HG03460 (cell line): ENCODE results near the gene ZNF524.
"Not testable (repeated sequence)": the region's sequence is repeated elsewhere in the genome, so short reads cannot be mapped to it uniquely, and the experiment has no call there.

Experiments used
- ATAC-seq: cut with Tn5 transposase; IDR thresholded peaks from one replicate; pipeline ENCODE4 v1.9.1; 2021; ENCODE audit not compliant: unreplicated experiment

ZNF524 gene, protein sequence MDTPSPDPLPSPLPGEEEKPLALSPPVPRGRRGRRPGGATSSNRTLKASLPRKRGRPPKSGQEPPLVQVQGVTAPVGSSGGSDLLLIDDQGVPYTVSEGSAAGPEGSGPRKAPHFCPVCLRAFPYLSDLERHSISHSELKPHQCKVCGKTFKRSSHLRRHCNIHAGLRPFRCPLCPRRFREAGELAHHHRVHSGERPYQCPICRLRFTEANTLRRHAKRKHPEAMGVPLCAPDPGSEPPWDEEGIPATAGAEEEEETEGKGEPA

DNA sequence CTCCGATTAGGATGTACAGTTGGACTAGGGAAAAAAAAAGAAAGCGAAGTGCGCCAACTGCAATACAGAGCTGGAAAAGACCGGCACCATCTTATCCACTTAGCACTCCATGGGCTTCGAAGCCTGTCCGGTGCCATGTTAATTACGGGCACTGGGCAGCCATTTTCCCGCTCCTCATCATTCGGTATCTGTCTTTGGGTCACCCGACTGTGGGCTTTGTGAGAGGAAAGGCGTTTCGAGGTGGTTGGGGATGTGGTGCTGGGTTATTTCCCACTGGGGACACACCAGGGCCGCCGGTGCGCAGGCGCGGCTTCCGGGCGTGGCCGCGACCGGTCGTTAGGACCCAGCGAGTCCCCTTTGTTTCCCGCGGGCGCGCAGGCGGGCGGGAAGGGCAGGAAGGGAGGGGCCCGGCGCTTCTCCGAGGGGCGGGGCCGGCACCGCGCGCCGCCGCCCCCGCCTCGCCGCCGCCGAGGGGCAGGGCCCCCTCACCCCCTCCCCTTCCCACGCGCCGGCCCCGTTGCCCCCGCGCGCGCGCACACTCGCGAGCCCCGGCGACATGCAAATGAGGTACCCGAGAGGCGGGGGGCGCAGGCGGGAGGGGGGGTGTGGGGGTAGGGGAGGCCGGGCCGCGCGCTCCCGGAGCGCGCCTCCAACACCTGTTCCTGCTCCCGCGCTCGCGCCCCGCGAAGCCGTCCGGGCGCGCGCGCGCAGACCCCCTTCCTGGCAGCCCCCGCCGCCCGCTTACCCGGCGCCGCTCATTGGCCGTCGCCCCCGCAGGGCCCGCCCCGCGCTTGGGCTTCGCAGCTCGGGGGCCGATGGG lies at the start of gene ZNF524:
Gene ZNF524, plus strand, starts transcription at position 447 of the 820 bp plus-strand sequence. CDS start 1,825 bp downstream, outside the sequence.
- ATAC-seq: peak; percentile 42

DNA sequence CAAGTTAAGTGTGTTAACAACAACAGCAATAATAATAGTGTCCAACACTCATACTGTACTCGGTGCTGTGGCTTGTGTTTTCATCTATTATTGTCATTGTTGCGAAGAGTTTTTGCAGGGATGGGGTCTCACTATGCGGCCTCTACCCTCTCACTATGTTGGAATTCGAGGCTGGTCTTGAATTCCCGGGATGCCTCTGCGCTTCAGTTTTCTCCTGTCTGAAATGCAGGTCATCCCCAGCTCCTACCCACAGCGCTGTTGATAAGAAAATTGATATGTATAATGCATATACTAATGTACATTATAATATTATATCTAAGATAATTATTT lies 49.8 kb upstream of the ZNF524 start:
- ATAC-seq: no peak

DNA sequence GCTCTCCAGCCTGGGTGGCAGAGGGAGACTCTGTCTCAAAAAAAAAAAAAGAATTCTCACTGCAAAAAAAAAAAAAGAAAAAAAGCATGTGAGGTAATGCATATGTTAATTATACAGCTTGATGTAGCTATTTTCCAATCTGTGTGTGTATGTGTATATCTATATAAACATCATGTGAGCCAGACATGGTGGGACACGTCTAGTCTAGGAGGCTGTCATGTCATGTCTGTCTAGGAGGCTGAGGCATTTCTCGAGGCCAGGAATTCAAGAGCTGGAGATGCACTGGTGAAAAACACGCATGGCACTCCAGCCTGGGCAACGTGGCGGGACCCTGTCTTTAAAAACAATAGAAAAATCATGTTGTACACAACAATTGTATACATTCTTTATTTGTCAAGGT lies 47.9 kb upstream of the ZNF524 start:
- no peak for ATAC-seq

DNA sequence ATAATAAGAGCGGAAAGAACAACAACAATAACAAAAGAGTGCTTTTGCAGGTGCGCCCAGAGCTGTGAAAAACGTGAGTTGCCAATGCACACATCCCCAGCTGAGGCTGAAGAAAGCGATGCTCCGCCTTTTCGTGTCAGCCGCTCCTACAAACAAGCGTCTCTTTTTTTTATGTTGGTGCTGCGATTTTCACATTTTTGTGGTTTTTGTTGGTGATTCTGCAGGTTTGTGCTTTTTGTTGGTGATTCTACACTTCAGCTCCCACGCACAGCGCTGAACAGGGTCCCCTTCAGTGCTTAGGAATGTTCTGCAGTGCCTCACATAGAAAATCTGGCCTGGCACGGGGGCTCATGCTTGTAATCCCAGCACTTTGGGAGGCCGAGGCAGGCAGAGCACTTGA lies 47.5 kb upstream of the ZNF524 start:
- ATAC-seq: no peak

DNA sequence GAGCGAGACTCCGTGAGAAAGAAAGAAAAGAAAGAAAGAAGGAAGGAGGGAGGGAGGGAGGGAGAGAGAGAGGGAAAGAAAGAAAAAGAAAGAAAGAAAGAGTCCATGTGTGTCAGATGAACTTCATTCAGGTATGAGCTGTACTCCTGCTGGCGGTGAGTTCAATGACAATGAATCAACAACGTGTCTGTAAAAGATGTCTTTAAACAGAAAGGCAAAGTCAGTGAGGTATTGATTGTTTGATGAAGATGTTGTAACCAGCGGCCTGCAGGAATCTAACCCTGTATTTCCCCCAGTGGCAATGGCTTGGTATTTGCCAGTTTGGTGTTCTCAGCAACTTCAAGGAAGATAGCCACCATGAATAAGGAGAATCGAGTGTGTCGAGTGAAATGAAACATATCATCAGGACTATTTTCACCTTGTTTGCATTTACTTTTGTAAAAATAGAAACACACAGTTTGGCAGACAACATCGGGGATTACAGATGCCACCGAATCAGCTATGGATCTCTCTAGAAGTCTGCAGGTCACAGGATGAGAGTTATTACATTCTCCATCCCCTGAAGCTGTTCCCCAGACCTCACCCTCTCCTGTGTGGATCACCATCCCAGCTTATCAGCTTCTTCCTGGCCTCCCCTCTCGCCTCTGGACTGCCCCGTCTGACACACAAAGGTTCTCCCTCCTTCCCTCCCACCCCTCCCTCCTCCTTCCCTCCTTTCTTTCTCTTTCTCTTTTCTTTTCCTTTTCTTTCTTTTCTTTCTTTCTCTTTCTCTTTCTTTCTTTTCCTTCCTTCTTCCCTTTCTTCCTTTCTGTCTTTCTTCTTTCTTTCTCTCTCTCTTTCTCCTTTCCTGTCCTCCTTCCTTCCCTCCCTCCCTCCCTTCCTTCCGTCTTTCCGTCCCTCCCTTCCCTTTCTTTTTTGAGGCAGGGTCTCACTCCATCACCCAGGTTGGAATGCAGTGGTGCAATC lies 46.6 kb upstream of the ZNF524 start:
- no peak for ATAC-seq

DNA sequence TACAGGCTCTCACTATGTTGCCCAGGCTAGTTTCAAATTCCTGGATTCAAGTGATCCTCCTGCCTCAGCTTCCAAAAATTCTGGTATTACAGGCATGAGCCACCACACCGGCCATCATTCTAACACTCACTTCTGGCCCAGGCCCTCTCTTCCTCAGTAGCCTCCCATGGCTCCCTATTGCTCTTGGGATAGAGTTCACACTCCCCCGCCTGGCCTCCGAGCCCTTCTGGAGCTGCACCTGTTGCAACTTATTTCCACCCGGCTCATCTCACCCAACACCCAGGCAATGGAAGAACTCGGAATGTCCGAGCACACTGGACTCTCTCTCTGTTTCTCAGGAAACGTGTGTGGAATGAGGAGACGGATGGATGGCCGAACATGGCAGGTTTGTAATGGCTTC lies 45.8 kb upstream of the ZNF524 start:
- ATAC-seq: no peak

DNA sequence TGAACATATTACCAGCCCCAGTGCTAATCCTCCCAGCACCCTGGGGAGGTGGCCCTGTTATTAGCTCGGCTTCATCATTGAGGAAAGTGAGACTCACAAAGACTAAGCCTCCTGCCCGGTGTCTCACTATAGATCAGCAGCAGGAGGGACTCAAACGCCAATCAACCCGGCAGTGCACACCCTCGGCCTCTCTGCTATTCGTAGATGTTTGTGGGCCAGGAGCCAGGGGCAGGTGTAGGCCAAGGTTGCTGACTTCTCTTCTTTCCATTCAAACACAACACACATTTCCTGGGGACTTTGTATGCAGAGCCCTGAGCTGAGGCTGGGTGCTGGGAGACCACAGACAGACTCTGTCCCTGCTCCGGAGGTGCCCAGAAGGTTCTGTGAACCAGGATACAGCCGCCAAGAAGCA lies 45.3 kb upstream of the ZNF524 start:
- no peak for ATAC-seq

DNA sequence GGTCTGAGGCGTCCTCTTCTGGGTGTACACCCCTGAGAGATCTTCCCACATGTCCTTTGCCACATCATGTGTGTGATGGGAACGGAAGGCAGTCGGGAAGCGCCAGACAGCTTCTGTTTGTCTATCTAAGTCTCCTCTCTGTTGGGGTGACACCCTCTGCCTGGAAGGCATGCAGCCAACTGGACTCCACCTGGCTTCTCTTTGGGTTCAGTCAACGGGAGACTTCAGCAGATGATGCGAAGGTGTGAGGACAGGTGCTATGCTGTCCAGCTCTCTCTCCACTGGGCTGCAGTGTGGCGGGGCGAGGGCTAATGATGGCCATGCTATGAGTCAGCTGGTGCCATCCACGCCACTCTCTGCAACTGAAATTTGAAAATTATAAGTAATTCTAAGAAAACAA lies 40.4 kb upstream of the ZNF524 start:
- ATAC-seq: no peak

DNA sequence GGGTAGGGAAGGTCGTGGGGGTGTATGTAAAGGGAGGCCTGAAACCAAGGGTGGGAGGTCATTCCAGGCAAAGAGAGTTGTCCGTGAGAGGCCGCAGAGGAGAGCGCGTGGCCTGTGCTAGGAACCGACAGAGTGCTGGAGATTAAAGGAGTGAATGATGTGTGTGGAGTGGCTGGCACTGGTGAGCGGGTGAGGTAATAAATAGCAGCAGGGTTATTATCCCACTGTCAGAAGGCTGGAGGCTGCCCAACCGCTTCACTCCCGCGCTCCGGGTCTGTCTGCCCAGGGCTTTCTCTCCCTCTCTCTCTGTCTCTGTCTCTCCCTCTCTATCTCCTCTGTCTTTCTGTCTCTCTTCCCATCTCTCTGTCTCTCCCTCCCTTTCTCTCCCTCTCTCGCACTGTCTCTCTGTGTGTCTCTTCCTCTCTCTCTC lies 36.8 kb upstream of the ZNF524 start:
- ATAC-seq: no peak

DNA sequence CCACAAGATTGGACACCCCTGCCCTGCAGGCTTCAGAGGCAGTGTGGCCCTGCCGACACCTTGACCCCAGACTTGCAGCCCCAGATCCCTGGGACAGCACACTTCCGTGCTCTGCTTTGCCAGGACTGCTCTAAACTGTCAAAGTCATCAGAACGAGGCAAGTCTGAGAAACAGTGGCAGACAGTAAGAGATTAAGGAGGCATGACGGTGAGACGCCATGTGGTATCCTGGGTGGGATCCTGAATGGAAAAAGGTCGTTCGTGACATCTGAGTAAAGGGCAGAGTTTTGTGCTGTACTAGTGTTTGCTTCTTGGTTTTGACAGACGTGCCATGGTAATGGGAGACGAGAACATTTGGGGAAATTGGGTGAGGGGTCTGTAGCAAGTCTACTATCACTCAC lies 33.3 kb upstream of the ZNF524 start:
- no peak for ATAC-seq

DNA sequence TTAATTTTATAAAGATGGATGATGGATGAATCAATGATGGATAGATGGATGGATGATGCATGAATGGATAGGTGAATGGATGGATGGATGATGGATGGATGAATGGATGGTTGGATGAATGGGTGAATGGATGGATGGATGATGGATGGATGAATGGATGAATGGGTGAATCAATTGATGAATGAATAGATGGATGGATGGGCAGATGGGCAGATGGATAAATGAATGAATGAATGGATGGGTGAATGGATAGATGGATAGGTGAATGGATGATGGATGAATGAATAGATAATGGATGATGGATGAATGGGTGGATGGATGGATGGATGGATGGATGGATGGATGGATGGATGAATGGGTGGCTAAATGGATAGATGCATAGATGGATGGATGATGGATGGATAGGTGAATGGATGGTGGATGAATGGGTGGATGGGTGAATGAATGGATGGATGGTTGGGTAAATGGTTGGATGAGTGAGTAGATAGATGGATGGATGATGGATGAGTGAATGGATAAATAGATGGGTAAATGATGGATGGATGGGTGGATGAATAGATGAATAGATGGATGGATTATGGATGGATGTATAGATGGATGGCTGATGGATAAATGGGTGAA lies 32.3 kb upstream of the ZNF524 start:
- no peak for ATAC-seq

DNA sequence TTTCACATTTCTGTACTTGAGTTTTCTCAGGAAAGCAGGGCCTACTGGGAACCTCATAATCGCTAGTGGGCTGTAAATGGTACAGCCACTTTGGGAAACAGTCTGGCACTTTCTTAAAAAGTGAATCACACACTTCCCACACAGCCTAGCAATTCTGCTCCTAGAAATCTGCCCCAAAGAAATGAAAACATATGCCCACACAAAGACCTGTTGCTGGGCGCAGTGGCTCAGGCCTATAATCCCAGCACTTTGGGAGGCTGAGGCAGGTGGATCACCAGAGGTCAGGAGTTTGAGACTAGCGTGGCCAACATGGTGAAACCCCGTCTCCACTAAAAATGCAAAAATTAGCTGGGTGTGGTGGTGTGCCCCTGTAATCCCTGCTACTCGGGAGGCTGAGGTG lies 30.6 kb upstream of the ZNF524 start:
- ATAC-seq: not testable (repeated sequence)

DNA sequence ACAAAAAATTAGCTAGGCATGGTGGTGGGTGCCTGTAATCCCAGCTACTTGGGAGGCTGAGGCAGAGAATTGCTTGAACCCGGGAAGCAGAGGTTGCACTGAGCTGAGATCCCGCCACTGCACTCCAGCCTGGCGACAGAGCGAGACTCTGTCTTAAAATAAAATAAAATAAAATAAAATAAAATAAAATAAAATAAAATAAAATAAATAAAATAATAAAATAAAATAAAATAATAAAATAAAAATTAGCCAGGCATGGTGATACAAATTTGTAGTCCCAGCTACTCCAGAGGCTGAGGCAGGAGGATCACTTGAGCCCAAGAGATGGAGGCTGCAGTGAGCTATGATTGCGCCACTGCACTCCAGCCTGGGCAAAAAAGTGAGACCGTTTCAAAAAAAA lies 26.2 kb upstream of the ZNF524 start:
- ATAC-seq: not testable (repeated sequence)

DNA sequence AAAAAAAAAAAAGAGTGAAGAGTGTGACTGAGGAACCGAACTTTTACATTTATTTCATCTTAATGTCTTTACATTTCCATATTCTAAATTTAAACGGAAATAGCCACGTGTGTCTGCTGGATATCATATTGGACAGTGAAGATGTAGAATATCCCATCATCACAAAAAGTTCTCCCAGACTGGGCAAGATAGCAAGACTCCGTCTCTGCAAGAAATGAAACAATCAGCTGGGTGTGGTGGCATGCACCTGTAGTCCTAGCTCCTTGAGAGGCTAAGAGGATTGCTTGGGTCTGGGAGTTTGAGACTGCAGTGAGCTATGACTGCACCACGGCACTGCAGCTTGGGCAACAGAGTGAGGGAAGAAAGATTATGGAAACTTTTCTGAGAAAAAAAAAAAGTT lies 23.3 kb upstream of the ZNF524 start:
- ATAC-seq: no peak

DNA sequence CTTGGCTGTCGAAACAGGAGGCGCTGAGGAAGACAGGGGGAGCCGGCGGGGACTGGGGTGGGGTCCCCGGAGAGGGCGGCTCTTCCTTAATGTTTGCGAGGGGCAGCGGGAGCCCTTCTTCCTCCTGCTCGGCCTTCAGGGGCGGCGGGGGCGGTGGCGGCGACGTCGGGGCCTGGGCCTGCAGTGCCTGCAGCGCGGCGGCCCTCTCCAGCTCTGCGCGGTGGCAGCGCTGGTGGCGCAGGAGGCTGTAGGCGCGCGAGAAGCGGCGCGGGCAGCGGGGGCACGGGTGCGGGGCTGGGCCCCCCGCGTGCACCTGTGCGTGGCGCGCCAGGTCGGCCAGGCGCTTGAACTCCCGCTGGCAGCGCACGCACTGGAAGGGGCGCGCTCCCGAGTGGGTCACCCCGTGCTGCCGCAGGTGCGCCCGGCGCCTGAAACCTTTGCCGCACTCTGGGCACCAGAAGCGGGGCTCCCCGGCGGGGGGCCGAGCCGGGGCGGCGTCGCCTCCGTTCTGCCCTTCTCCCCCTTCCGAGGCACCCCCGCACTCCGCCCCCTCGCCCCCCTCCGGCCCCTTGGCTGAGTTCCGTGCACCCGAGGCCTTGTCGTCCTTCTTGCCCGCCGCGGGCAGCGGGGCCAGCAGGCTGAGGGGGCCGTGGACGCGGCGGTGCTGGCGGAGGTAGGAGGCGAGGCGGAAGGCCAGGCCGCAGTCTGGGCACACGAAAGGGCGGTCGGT lies 21.9 kb upstream of the ZNF524 start:
- ATAC-seq: no peak

DNA sequence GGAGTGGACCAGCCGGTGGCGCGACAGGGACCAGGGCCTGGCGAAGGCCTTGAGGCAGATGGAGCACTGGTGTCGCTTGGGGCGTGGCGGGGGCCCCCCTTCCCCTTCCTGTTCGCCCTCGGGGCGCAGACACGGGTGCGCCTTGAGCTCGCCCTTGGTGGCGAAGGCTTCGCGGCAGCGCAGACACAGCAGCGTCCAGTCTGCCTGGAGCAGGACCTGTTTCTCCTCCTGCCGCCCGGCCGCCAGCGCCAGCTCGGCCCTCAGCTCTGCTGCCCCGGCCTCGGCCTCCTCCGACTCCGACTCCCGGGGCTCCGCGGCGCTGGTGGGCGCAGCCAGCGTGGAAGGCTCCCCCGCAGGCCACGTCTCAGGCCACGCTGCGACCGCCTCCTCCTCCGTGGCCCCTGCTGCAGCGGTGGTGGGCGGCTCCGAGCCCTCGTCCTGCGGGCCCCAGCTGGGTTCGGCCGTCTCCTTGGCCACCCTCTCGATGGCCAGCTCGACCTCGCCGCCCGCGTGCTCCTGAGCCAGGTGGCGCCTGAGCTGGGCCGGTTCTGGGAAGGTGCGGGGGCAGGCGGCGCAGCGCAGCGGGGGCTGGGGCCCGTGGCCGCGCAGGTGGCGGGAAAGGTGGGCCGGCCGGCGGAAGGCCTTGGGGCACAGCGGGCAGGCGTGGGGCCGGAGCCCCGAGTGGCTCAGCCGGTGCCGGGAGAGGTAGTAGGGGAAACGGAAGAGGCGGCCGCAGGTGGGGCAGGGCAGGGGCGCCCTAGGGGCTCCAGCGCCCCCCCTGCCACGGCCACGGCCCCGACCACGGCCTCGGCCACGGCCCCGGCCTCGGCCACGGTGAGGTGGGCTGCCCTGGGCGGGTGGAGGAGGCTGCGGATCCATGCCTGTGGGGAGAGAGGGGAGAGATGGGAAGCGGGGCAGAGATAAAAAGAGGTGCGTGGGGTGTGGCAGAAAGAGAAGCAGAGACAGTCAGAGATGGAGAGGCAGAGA lies 21.0 kb upstream of the ZNF524 start:
- no peak for ATAC-seq

DNA sequence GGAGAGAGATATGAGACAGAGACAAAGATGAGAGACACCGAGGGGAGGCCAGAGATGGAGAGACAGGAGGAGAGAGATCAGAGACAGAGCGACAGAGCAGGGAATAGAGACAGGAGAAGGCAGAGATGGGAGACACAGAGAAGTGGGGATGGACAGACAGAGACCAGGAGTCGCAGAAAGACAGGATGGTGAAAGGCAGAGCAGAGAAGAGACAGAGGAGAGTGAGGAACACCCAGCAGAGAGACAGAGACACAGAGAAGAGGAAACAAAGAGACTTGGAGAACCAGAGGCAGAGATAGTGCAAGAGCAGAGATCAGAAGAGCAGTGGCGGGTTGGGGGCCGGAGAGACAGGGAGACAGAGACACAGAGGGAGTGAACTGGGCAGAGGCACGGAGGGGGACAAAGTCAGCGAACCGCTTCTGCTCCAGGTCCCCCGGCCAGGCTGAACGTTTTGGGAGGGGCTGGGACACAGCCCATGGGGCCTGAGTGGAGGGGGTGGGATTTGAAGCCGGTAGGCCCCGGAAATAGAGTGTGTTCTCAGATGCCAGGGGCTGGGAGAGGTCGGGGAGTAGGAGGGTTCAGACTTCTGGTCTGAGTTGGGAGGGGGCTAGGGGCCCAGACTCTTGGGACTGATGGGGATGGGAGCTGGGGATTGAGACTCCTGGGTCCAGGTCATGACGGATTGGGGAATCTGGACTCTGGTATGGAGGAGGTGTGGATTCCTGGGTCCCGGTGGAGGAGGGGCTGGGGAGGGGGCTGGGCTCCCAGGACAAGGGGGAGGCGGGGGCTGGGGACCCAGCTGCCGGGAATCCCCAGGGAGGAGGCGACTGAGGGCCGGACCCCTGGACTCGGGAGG lies 20.1 kb upstream of the ZNF524 start:
- ATAC-seq: no peak

DNA sequence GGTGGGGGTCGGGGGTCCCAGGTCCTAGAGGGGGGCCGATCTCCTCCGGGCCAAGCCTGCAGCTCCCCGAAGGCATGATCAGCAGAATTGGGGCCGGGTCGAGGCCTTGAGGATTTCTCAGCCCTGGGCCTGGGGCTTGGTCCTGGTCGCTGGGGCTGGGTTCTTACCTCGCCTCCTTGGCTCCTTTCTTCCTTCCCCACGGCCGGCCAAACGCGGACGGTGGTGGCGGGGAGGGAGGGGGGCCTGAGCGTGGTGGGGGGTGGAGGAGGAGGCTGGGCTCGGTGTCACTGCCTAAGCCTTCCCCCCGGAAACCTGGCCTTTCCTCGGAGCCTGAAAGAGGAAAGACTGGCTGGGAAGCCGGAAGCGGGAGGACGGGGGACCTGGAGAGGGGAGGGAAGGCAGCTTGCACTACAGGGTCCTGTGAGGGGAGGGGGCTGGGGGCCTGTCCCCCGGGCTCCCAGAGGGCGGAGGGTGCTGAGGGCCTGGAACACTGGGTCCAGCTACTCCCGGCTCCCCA lies 19.4 kb upstream of the ZNF524 start, which contains the start of gene ZNF579:
Gene ZNF579, minus strand, starts transcription at position 221 of the 517 bp plus-strand sequence. CDS start 1,209 bp downstream, outside the sequence.
- ATAC-seq: no peak
